Measurements from ENCODE around the gene CXCL1.

DNA sequence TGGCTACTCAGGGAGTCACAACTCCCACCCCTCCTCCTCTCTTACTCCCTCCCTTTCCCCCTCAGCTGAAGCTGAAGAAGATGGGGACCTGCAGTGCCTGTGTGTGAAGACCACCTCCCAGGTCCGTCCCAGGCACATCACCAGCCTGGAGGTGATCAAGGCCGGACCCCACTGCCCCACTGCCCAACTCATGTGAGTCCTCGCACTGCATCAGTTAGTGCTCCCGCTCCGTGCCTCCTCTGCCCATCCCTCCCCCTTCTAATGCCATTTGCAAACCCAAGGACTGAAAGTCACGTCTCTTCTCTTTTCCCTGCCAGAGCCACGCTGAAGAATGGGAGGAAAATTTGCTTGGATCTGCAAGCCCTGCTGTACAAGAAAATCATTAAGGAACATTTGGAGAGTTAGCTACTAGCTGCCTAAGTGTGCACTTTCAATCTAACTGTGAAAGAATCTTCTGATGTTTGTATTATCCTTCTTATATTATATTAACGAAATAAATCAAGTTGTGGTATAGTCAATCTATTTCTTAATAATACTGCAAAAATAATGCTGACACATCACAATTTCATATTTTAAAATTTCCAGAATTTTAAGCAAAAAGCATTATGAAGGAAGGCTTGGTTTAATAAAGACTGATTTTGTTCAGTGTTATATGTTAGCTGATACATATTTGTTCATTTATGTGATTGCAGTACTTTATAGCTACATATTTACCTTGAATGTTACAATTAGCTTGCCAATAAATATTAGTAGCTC lies 15.3 kb upstream of the CXCL1 start:
- TF ChIP-seq, protein P1, sequence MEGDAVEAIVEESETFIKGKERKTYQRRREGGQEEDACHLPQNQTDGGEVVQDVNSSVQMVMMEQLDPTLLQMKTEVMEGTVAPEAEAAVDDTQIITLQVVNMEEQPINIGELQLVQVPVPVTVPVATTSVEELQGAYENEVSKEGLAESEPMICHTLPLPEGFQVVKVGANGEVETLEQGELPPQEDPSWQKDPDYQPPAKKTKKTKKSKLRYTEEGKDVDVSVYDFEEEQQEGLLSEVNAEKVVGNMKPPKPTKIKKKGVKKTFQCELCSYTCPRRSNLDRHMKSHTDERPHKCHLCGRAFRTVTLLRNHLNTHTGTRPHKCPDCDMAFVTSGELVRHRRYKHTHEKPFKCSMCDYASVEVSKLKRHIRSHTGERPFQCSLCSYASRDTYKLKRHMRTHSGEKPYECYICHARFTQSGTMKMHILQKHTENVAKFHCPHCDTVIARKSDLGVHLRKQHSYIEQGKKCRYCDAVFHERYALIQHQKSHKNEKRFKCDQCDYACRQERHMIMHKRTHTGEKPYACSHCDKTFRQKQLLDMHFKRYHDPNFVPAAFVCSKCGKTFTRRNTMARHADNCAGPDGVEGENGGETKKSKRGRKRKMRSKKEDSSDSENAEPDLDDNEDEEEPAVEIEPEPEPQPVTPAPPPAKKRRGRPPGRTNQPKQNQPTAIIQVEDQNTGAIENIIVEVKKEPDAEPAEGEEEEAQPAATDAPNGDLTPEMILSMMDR (IDR thresholded peaks at IDR 0.05): no peak
- TF ChIP-seq, protein P2, sequence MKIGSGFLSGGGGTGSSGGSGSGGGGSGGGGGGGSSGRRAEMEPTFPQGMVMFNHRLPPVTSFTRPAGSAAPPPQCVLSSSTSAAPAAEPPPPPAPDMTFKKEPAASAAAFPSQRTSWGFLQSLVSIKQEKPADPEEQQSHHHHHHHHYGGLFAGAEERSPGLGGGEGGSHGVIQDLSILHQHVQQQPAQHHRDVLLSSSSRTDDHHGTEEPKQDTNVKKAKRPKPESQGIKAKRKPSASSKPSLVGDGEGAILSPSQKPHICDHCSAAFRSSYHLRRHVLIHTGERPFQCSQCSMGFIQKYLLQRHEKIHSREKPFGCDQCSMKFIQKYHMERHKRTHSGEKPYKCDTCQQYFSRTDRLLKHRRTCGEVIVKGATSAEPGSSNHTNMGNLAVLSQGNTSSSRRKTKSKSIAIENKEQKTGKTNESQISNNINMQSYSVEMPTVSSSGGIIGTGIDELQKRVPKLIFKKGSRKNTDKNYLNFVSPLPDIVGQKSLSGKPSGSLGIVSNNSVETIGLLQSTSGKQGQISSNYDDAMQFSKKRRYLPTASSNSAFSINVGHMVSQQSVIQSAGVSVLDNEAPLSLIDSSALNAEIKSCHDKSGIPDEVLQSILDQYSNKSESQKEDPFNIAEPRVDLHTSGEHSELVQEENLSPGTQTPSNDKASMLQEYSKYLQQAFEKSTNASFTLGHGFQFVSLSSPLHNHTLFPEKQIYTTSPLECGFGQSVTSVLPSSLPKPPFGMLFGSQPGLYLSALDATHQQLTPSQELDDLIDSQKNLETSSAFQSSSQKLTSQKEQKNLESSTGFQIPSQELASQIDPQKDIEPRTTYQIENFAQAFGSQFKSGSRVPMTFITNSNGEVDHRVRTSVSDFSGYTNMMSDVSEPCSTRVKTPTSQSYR (CRISPR knock-in tag; IDR thresholded peaks at IDR 0.05): no peak
- TF ChIP-seq CREB1 (CRISPR knock-in tag; IDR thresholded peaks at IDR 0.05): no peak
- no peak for TF ChIP-seq ZNF121 (CRISPR knock-in tag; IDR thresholded peaks at IDR 0.05)
- TF ChIP-seq NFE2L1 (CRISPR knock-in tag; IDR thresholded peaks at IDR 0.05): no peak
- no peak for TF ChIP-seq ZNF512 (CRISPR knock-in tag; IDR thresholded peaks at IDR 0.05; ENCODE audit: borderline replicate concordance)
- TF ChIP-seq, protein P3, sequence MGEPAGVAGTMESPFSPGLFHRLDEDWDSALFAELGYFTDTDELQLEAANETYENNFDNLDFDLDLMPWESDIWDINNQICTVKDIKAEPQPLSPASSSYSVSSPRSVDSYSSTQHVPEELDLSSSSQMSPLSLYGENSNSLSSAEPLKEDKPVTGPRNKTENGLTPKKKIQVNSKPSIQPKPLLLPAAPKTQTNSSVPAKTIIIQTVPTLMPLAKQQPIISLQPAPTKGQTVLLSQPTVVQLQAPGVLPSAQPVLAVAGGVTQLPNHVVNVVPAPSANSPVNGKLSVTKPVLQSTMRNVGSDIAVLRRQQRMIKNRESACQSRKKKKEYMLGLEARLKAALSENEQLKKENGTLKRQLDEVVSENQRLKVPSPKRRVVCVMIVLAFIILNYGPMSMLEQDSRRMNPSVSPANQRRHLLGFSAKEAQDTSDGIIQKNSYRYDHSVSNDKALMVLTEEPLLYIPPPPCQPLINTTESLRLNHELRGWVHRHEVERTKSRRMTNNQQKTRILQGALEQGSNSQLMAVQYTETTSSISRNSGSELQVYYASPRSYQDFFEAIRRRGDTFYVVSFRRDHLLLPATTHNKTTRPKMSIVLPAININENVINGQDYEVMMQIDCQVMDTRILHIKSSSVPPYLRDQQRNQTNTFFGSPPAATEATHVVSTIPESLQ (CRISPR knock-in tag; IDR thresholded peaks at IDR 0.05): no peak
- TF ChIP-seq, protein P4, sequence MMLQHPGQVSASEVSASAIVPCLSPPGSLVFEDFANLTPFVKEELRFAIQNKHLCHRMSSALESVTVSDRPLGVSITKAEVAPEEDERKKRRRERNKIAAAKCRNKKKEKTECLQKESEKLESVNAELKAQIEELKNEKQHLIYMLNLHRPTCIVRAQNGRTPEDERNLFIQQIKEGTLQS (CRISPR knock-in tag; conservative IDR thresholded peaks at IDR 0.05): no peak
- TF ChIP-seq, protein P5, sequence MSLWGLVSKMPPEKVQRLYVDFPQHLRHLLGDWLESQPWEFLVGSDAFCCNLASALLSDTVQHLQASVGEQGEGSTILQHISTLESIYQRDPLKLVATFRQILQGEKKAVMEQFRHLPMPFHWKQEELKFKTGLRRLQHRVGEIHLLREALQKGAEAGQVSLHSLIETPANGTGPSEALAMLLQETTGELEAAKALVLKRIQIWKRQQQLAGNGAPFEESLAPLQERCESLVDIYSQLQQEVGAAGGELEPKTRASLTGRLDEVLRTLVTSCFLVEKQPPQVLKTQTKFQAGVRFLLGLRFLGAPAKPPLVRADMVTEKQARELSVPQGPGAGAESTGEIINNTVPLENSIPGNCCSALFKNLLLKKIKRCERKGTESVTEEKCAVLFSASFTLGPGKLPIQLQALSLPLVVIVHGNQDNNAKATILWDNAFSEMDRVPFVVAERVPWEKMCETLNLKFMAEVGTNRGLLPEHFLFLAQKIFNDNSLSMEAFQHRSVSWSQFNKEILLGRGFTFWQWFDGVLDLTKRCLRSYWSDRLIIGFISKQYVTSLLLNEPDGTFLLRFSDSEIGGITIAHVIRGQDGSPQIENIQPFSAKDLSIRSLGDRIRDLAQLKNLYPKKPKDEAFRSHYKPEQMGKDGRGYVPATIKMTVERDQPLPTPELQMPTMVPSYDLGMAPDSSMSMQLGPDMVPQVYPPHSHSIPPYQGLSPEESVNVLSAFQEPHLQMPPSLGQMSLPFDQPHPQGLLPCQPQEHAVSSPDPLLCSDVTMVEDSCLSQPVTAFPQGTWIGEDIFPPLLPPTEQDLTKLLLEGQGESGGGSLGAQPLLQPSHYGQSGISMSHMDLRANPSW (CRISPR knock-in tag; conservative IDR thresholded peaks at IDR 0.05; ENCODE audit: low read depth): no peak
- no peak for TF ChIP-seq HMGXB4 (CRISPR knock-in tag; IDR thresholded peaks at IDR 0.05)
- TF ChIP-seq FOXP1 (CRISPR knock-in tag; IDR thresholded peaks at IDR 0.05; ENCODE audit: borderline replicate concordance): no peak

Data from WTC11 (cell line).